Measurements from ENCODE around the gene THBS3. TPM values are rescaled to one million over a fixed set of nuclear protein-coding genes. Genes with fewer than 3 reads are reported as not detected.

THBS3 gene
- total and polyA plus RNA-seq, 9 of the 15 experiments (the other 6 are each of a cell fraction or from before 2014, with no cell fraction given): 0.59 to 8.3 (median 3.2) TPM

DNA sequence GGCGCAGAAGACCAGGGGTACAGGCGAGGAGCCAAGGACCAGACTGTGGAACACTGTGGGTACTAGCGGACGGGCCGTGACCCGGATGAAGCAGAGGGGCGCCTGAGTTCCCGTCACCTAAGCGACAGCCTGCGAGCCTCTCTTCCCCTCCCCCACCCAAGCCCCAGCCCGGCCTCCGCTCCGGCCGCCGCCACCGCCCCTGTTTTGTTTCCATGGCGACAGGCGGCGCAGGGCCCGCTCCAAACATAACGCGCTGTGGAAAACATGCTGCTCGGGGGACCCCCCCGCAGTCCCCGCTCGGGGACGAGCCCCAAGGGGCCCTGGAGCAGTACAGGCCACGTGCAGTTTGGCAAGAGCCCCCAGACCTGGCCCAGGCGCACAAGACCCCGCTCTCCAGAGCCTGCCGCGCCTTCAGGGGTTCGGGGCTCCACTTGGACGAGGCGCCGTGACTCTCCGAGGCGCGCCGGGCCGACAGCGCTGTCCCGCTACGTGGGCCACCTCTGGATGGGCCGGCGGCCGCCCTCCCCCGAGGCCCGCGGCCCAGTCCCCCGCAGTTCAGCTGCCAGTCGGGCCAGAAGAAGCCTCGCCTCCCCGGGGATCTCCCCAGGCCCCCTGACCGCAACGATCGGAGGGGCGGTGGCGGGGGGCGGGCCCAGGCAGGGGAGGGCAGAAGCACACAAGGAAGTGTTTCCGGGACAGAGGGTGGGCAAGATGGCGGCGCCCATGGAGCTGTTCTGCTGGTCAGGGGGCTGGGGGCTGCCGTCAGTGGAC is 1.0 kb upstream of the THBS3 start, which contains the start of gene MTX1 (continued):
- TF ChIP-seq, protein P1, sequence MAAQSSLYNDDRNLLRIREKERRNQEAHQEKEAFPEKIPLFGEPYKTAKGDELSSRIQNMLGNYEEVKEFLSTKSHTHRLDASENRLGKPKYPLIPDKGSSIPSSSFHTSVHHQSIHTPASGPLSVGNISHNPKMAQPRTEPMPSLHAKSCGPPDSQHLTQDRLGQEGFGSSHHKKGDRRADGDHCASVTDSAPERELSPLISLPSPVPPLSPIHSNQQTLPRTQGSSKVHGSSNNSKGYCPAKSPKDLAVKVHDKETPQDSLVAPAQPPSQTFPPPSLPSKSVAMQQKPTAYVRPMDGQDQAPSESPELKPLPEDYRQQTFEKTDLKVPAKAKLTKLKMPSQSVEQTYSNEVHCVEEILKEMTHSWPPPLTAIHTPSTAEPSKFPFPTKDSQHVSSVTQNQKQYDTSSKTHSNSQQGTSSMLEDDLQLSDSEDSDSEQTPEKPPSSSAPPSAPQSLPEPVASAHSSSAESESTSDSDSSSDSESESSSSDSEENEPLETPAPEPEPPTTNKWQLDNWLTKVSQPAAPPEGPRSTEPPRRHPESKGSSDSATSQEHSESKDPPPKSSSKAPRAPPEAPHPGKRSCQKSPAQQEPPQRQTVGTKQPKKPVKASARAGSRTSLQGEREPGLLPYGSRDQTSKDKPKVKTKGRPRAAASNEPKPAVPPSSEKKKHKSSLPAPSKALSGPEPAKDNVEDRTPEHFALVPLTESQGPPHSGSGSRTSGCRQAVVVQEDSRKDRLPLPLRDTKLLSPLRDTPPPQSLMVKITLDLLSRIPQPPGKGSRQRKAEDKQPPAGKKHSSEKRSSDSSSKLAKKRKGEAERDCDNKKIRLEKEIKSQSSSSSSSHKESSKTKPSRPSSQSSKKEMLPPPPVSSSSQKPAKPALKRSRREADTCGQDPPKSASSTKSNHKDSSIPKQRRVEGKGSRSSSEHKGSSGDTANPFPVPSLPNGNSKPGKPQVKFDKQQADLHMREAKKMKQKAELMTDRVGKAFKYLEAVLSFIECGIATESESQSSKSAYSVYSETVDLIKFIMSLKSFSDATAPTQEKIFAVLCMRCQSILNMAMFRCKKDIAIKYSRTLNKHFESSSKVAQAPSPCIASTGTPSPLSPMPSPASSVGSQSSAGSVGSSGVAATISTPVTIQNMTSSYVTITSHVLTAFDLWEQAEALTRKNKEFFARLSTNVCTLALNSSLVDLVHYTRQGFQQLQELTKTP (IDR thresholded peaks at IDR 0.05; ENCODE audit: low read depth in 1 of 2, partially characterized antibody in 2 of 2): no peak
- no peak for TF ChIP-seq ZNF584 (CRISPR knock-in tag; IDR thresholded peaks at IDR 0.05; ENCODE audit: low read depth)
- TF ChIP-seq, protein P2, sequence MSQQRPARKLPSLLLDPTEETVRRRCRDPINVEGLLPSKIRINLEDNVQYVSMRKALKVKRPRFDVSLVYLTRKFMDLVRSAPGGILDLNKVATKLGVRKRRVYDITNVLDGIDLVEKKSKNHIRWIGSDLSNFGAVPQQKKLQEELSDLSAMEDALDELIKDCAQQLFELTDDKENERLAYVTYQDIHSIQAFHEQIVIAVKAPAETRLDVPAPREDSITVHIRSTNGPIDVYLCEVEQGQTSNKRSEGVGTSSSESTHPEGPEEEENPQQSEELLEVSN (IDR thresholded peaks at IDR 0.05; ENCODE audit: borderline replicate concordance in 1 of 2, extremely low read depth in 1 of 2, insufficient read depth in 1 of 2, insufficient read length in 1 of 2, low read depth in 1 of 2, low read length in 1 of 2, poor library complexity in 1 of 2, severe bottlenecking in 1 of 2): peak; percentile 56 to 68
- no peak for TF ChIP-seq ZNF586 (CRISPR knock-in tag; conservative IDR thresholded peaks at IDR 0.05)
- TF ChIP-seq THRAP3 (IDR thresholded peaks at IDR 0.05; ENCODE audit: borderline replicate concordance): no peak
- no peak for TF ChIP-seq KDM2B (CRISPR knock-in tag; IDR thresholded peaks at IDR 0.05)
- TF ChIP-seq EP400 (IDR thresholded peaks at IDR 0.05): peak; percentile 84
- TF ChIP-seq TEAD2 (tag; IDR thresholded peaks at IDR 0.05): no peak
- peak in 1 of 2 experiments; percentile 61; a peak in 1 of 4 replicates for TF ChIP-seq TBL1XR1 (IDR thresholded peaks at IDR 0.05; ENCODE audit: low read length in 2 of 2)
- no peak for TF ChIP-seq KHSRP (IDR thresholded peaks at IDR 0.05)
- TF ChIP-seq ZNF146 (CRISPR knock-in tag; IDR thresholded peaks at IDR 0.05; ENCODE audit: unreplicated experiment): no peak
- TF ChIP-seq RBBP5 (IDR thresholded peaks at IDR 0.05; ENCODE audit: borderline replicate concordance, insufficient read depth, low read length, poor library complexity, severe bottlenecking): peak; percentile 31
- no peak for TF ChIP-seq PTBP1 (IDR thresholded peaks at IDR 0.05; ENCODE audit: low read depth, low read length)
